GM18498 (cell line): Measurements from ENCODE around the gene TRPC3.

Experiments
- ATAC-seq: cut with Tn5 transposase; IDR thresholded peaks from one replicate; pipeline ENCODE4 v1.9.1; 2021; ENCODE audit warnings: mild to moderate bottlenecking, moderate library complexity; ENCODE audit not compliant: unreplicated experiment

The TRPC3 gene

GRCh38 chr4:121877041-121877773, 74.7 kb downstream of the TRPC3 start:
- ATAC-seq, result no peak

GRCh38 chr4:121876070-121876469, 75.8 kb downstream of the TRPC3 start:
- no peak for ATAC-seq

GRCh38 chr4:121875652-121876051, 76.2 kb downstream of the TRPC3 start:
- ATAC-seq, result no peak

DNA sequence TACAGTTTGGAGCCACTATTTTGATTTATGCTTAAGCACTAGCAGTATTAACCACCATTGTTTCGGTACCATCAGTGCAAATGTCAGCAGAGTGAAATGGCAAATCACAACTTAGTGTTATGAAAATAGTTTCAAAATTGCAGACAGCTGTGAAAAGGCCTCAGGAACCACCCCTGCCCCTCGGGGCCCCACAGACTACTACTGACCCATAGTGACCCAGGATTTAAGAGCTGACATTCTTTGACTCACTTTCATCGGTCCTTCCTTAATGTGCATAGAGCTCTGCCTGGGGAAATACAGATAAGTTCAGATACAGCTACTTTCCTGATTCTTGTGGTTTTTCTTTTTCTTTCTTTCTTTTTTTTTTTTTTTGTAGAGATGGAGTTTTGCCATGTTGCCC, 78.3 kb downstream of the TRPC3 start:
- no peak for ATAC-seq

GRCh38 chr4:121869841-121870822, 81.7 kb downstream of the TRPC3 start, which contains the start of gene BBS7:
BBS7 (minus strand) TSS chr4:121870474; CDS start chr4:121870313, 161 bp downstream.
- ATAC-seq, result peak; percentile 99

DNA sequence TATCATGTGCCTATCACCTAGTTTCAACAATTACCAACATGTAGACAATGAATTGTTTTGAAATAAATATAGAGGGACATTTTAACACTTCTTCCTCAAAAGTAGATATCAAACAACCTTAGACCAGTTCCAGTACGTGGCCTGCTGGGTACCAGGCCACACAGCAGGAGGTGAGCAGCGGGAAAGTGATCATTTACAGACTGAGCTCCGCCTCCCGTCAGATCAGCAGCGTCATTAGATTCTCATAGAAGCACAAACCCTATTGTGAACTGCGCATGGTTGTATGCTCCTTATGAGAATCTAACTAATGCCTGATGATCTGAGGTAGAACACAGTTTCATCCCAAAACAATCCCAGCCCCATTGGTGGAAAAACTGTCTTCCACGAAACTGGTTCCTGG, 88.1 kb downstream of the TRPC3 start:
- no peak for ATAC-seq

- no peak for ATAC-seq
These were observed 90.4 kb downstream of the TRPC3 start for GRCh38 chr4:121861426-121861825.

GRCh38 chr4:121860121-121860520, 91.7 kb downstream of the TRPC3 start:
- ATAC-seq, result no peak

DNA sequence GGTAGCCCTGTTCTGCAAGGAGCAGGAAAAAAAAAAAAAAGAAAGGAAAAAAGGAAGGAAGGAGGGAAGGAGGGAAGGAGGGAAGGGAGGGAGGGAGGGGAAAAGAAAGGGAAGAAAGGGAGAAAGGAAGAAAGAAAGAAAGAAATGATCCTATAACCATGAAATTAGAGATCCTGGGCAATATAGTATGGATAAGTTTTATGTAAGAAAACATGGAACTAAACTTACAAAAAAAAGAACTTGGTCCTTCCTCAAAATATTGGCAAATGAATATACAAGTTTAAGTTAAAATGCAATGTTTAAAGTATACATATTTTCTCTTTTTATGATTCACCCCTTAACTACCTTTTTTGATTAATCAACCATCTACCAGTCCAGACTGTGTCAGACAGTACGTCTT, 100.5 kb downstream of the TRPC3 start:
- ATAC-seq, result no peak

- ATAC-seq, result no peak
These were observed 105.2 kb downstream of the TRPC3 start for GRCh38 chr4:121846662-121847061.

GRCh38 chr4:121842862-121843261, 109.0 kb downstream of the TRPC3 start:
- no peak for ATAC-seq

DNA sequence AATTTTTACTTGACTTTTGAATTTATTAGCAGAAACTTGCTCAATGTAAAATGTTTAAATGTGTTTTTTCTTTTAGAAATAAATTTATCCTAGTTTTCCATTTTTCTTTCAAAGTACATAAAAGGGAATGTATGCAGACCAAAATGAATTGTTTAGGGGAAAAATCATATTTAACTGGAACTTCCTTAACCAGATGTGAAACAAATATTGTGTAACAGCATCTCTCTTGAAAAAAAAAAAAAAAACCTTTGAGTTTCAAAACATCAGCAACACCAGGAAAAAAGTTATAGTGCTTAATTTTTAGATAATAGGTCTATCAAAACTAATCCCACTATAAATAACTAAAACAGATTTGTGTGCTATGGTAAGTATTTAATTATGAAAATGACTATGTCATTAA, 113.7 kb downstream of the TRPC3 start:
- ATAC-seq, result no peak

DNA sequence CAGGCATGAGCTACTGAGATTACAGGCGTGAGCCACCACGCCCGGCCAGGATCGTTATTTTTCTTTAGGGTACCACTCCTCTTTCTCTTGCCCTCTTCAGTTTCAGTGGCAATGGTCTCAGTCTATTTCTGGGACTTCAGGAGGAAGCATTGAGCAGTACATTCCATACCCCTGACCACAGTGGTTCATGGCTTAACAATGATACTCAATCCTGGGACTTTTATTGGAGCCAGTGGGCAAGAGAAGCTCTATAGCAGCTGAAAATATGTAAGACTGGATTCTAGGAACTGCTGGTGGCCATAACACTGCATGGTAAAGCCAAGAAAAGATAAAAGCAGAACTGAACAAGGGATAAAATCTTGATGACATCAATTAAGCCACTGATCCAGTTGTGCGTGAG, 122.3 kb downstream of the TRPC3 start:
- ATAC-seq, result no peak
